GM18517 (cell line): ENCODE measurements around the gene CASP8.

Experiments
- ATAC-seq: cut with Tn5 transposase; IDR thresholded peaks from one replicate; pipeline ENCODE4 v1.9.1; 2021; ENCODE audit warnings: mild to moderate bottlenecking, moderate library complexity; ENCODE audit not compliant: unreplicated experiment

CASP8 gene

DNA sequence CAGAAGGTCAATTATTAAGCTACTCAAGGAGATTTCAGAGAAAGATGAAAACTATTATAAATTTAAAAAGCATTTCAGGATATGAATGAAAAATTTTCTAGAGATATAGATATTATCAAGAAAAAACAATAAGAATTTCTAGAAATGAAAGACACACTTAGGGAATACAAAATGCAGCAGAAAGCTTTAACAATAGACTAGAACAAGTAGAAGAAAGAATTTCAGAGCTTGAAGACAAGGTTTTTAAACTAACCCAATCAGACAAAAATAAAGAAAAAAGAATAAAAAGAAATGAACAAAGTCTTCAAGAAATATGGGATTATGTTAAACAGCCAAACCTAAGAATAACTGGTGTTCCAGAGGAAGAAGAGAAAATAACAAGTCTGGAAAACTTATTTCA, 62.4 kb downstream of the CASP8 start:
- no peak for ATAC-seq

DNA sequence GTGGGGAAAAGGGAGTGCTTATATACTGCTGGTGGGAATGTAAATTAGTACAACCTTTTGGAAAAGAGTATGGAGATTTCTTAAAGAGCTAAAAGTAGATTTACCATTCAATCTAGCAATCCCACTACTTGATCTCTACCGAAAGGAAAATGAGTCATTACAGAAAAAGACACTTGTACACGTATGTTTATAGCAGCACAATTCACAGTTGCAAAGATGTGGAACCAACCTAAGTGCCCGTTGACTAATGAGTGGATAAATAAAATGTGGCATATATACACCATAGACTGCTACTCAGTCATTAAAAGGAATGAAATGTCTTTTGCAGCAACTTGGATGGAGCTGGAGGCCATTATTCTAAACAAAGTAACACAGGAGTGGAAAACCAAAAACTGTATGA, 67.3 kb downstream of the CASP8 start:
- ATAC-seq = no peak

DNA sequence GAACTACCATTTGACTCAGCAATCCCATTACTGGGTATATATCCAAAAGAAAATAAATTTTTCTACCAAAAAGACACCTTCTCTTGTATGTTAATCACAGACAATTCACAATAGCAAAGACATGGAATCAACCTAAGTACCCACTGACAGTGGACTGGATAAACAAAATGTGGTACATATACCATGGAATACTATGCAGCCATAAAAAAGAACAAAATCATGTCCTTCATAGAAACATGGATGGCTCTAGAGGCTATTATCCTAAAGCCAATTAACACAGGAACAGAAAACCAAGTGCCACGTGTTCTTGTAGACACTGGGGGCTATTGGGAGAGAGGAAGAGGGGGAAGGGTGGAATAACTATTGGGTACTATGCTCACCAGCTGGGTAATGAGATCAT, 69.1 kb downstream of the CASP8 start:
- no peak for ATAC-seq
